Measurements from ENCODE around the gene SBNO2.

DNA sequence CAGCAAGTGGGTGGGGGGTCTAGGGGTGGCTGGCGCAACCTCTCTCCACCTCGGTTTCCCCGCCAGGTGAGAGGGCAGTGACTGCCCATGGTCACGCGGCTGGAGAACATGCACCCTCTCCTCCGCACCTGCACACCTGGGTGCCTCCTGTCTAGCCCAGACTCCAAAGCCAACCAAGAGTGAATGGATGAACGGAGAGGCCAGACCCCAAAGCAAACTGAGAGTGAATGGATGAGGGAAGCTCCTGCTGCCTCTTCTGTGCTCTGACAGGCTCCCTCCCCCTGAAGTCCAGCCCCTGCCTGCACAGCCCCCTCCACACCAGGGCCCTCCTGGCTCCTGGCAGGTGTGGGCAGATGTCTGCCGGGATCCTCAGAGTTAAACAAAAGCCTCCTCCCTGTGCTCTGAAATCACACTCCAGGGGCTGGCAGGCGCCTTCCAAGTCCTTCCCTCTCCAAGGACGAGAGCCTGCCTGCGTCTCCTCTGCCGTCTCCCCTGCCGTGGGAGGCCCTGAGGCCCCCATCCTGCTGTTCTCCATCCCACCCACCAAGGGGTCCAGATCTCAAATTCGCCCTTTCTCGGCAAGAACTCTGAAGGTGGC lies 2.2 kb downstream of the SBNO2 start:
- TF ChIP-seq YY1 (IDR thresholded peaks at IDR 0.05; ENCODE audit: insufficient read depth, insufficient read length): no peak
- TF ChIP-seq ZNF274 (IDR thresholded peaks at IDR 0.05; ENCODE audit: low read depth, low read length): no peak
- TF ChIP-seq SUZ12 (IDR thresholded peaks at IDR 0.05; ENCODE audit: extremely low read depth, insufficient read depth, insufficient read length): no peak

Measured in NT2/D1 (cell line).